DOHH2 (cell line): ENCODE results near the gene ADAMTS2.

Experiments used
- H3F3A ChIP-seq: fragments of 200-600 bp; sonication (generic), shearing (Covaris generic); 2 replicates; pipeline ENCODE4 v1.6.0; 2016; ENCODE audit warnings: antibody characterized with exemption, mild to moderate bottlenecking; ENCODE audit not compliant: control insufficient read depth, insufficient read depth
- H3K27ac ChIP-seq: fragments of 200-600 bp; sonication (generic); 2 replicates; pipeline ENCODE4 v1.5.1; 2014; ENCODE audit warnings: low read depth, mild to moderate bottlenecking, low read length, moderate library complexity
- H3K27me3 ChIP-seq: fragments of 200-600 bp; sonication (generic); 2 replicates; pipeline ENCODE4 v1.6.1; 2014; ENCODE audit warnings: mild to moderate bottlenecking, low read length, mixed read lengths; ENCODE audit not compliant: control insufficient read depth
- H3K36me3 ChIP-seq: fragments of 200-600 bp; sonication (generic); 2 replicates; pipeline ENCODE4 v1.6.1; 2014; ENCODE audit warnings: mild to moderate bottlenecking, low read length, moderate library complexity, mixed read lengths; ENCODE audit not compliant: control insufficient read depth
- H3K4me1 ChIP-seq: fragments of 200-600 bp; sonication (generic); 2 replicates; pipeline ENCODE4 v1.6.1; 2014; ENCODE audit warnings: mild to moderate bottlenecking, low read length, mixed read lengths; ENCODE audit not compliant: control insufficient read depth
- H3K4me2 ChIP-seq: fragments of 200-600 bp; sonication (generic); 2 replicates; pipeline ENCODE4 v1.6.0; 2014; ENCODE audit warnings: mild to moderate bottlenecking, low read length, moderate library complexity
- H3K4me3 ChIP-seq: fragments of 200-600 bp; sonication (generic); 2 replicates; pipeline ENCODE4 v1.5.1; 2014; ENCODE audit warnings: mild to moderate bottlenecking, low read length, mixed read lengths
- H3K79me2 ChIP-seq: fragments of 200-600 bp; sonication (generic); 2 replicates; pipeline ENCODE4 v1.6.1; 2014; ENCODE audit warnings: mild to moderate bottlenecking, low read length, mixed read lengths; ENCODE audit not compliant: control insufficient read depth
- H3K9me2 ChIP-seq: fragments of 200-600 bp; sonication (generic); replicated peaks from 2 replicates; pipeline ENCODE4 v1.6.1; 2014; ENCODE audit warnings: mild to moderate bottlenecking, low read length, mixed read lengths; ENCODE audit not compliant: control insufficient read depth
- H3K9me3 ChIP-seq: fragments of 200-600 bp; sonication (generic); 2 replicates; pipeline ENCODE4 v1.6.1; 2014; ENCODE audit warnings: antibody characterized with exemption, low read length, mixed read lengths; ENCODE audit not compliant: control insufficient read depth, insufficient read depth
- H4K20me1 ChIP-seq: fragments of 200-600 bp; sonication (generic); 2 replicates; pipeline ENCODE4 v1.6.0; 2014; ENCODE audit warnings: low read depth, mild to moderate bottlenecking, antibody characterized with exemption, low read length, moderate library complexity; ENCODE audit not compliant: control insufficient read depth, insufficient read depth
- EZH2phosphoT487 ChIP-seq: fragments of 200-600 bp; sonication (generic); IDR thresholded peaks from 2 replicates; pipeline ENCODE4 v1.6.1; 2017; ENCODE audit warnings: borderline replicate concordance, mild to moderate bottlenecking, antibody characterized with exemption, low read length, moderate library complexity, mixed read lengths
- TF ChIP-seq, protein P1 (sequence below): fragments of 200-600 bp; sonication (generic); IDR thresholded peaks from one replicate; pipeline ENCODE4 v1.5.1; 2014; ENCODE audit warnings: antibody characterized with exemption, mild to moderate bottlenecking, low read depth, low read length; ENCODE audit not compliant: poor library complexity, severe bottlenecking

The ADAMTS2 gene

DNA sequence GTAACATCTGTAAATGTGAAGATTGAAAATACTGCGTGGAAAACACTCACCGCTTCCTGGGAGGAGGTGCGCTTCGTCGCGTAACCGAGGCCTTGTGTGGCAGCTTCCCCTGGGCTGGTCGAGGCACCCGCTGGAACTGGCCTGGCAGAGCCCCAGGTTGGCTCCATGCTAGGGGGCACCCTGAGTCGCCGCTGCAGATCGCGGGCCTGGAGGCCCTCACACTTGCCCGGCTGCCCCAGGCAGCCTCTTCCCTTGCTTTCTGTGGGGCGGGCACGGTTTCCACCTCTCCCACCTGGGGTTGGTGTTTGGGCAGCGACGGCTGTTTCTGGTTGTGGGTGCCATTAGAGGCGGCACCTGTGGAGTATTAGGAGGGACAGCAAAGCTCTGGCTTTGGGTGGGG lies 284.2 kb downstream of the ADAMTS2 start:
- Histone ChIP-seq H3F3A (no peaks in the 10 kb centered on the region), H3K27me3 (no peaks in the 10 kb centered on the region), H3K9me3 (peaks cover 17% of the 10 kb centered on the region; the same call in 1 of the 2 replicates), H3K4me2 (peak overlapping the region; percentile 44), H3K4me3 (peak overlapping the region; percentile 72), H3K79me2 (peaks cover 4% of the 10 kb centered on the region; the same call in 1 of the 2 replicates), H3K36me3 (no peaks in the 10 kb centered on the region), H3K4me1 (peaks cover 8% of the 10 kb centered on the region; the same call in 1 of the 2 replicates), H4K20me1 (no peaks in the 10 kb centered on the region), H3K27ac (no peak overlapping the region), H3K9me2 (no peaks in the 10 kb centered on the region)
- no peak for TF ChIP-seq EZH2phosphoT487
- TF ChIP-seq, protein P1, sequence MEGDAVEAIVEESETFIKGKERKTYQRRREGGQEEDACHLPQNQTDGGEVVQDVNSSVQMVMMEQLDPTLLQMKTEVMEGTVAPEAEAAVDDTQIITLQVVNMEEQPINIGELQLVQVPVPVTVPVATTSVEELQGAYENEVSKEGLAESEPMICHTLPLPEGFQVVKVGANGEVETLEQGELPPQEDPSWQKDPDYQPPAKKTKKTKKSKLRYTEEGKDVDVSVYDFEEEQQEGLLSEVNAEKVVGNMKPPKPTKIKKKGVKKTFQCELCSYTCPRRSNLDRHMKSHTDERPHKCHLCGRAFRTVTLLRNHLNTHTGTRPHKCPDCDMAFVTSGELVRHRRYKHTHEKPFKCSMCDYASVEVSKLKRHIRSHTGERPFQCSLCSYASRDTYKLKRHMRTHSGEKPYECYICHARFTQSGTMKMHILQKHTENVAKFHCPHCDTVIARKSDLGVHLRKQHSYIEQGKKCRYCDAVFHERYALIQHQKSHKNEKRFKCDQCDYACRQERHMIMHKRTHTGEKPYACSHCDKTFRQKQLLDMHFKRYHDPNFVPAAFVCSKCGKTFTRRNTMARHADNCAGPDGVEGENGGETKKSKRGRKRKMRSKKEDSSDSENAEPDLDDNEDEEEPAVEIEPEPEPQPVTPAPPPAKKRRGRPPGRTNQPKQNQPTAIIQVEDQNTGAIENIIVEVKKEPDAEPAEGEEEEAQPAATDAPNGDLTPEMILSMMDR: no peak
